GM18498 (cell line): ENCODE results near the gene DNAJC16.
"Not testable (repeated sequence)": the region's sequence is repeated elsewhere in the genome, so short reads cannot be mapped to it uniquely, and the experiment has no call there.

Source experiments
- ATAC-seq: cut with Tn5 transposase; IDR thresholded peaks from one replicate; pipeline ENCODE4 v1.9.1; 2021; ENCODE audit warnings: mild to moderate bottlenecking, moderate library complexity; ENCODE audit not compliant: unreplicated experiment

The DNAJC16 gene

GRCh38 chr1:15506831-15507230, 19.8 kb upstream of the DNAJC16 start:
- ATAC-seq = no peak

GRCh38 chr1:15507278-15507677, 19.4 kb upstream of the DNAJC16 start:
- no peak for ATAC-seq

- ATAC-seq = no peak
Observed at GRCh38 chr1:15508700-15509487, 17.8 kb upstream of the DNAJC16 start.

- no peak for ATAC-seq
Observed at GRCh38 chr1:15509586-15509985, 17.1 kb upstream of the DNAJC16 start.

- ATAC-seq = no peak
Observed at GRCh38 chr1:15510611-15511405, 15.8 kb upstream of the DNAJC16 start.

- no peak for ATAC-seq
Observed at GRCh38 chr1:15513192-15513591, 13.5 kb upstream of the DNAJC16 start.

- no peak for ATAC-seq
Observed at GRCh38 chr1:15513919-15514318, 12.7 kb upstream of the DNAJC16 start.

GRCh38 chr1:15514557-15514956, 12.1 kb upstream of the DNAJC16 start:
- ATAC-seq = not testable (repeated sequence)

GRCh38 chr1:15515022-15515663, 11.5 kb upstream of the DNAJC16 start:
- no peak for ATAC-seq

GRCh38 chr1:15519625-15520024, 7.0 kb upstream of the DNAJC16 start:
- no peak for ATAC-seq

GRCh38 chr1:15521206-15521906, 5.3 kb upstream of the DNAJC16 start:
- not testable (repeated sequence) for ATAC-seq

- no peak for ATAC-seq
Observed at GRCh38 chr1:15522551-15522950, 4.1 kb upstream of the DNAJC16 start.

GRCh38 chr1:15523104-15524020, 3.3 kb upstream of the DNAJC16 start:
- ATAC-seq = no peak

GRCh38 chr1:15524021-15524282, 2.7 kb upstream of the DNAJC16 start, which contains the start of gene CASP9:
CASP9 (minus strand) TSS chr1:15524215; CDS start chr1:15524200, 15 bp downstream.
- ATAC-seq = no peak

GRCh38 chr1:15524283-15525049, 2.2 kb upstream of the DNAJC16 start:
- ATAC-seq = peak; percentile 48

- peak; percentile 2 for ATAC-seq
Observed at GRCh38 chr1:15525050-15526020, 1.3 kb upstream of the DNAJC16 start.

GRCh38 chr1:15526021-15526489, 593 bp upstream of the DNAJC16 start:
- no peak for ATAC-seq

- ATAC-seq = no peak
Observed at GRCh38 chr1:15531003-15531402, 4.4 kb downstream of the DNAJC16 start.
